GM18870 (cell line): Measurements from ENCODE around the gene TMEM270.

ENCODE experiments used
- ATAC-seq: cut with Tn5 transposase; IDR thresholded peaks from one replicate; pipeline ENCODE4 v1.9.1; 2021; ENCODE audit warnings: moderate library complexity; ENCODE audit not compliant: unreplicated experiment

Gene TMEM270

DNA sequence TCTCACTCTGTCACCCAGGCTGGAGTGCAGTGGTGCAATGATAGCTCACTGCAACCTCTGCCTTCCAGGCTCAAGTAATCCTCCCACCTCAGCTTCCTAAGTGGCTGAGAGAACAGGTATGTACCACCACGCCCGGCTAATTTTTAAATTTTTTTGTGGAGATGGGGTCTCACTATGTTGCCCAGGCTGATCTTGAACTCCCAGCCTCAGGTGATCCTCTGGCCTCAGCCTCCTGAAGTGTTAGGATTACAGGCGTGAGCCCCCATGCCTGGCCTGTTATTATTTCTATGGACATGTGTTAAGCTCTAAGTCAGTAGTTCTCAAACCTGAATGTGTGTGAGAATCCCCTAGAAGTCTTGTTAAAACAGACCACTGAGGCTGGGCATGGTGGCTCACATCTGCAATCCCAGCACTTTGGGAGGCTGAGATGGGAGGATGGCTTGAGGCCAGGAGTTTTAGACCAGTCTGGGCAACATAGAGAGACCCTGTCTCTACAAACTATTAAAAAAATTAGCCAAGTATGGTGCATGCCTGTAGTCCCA lies 24.5 kb downstream of the TMEM270 start:
- ATAC-seq: no peak

DNA sequence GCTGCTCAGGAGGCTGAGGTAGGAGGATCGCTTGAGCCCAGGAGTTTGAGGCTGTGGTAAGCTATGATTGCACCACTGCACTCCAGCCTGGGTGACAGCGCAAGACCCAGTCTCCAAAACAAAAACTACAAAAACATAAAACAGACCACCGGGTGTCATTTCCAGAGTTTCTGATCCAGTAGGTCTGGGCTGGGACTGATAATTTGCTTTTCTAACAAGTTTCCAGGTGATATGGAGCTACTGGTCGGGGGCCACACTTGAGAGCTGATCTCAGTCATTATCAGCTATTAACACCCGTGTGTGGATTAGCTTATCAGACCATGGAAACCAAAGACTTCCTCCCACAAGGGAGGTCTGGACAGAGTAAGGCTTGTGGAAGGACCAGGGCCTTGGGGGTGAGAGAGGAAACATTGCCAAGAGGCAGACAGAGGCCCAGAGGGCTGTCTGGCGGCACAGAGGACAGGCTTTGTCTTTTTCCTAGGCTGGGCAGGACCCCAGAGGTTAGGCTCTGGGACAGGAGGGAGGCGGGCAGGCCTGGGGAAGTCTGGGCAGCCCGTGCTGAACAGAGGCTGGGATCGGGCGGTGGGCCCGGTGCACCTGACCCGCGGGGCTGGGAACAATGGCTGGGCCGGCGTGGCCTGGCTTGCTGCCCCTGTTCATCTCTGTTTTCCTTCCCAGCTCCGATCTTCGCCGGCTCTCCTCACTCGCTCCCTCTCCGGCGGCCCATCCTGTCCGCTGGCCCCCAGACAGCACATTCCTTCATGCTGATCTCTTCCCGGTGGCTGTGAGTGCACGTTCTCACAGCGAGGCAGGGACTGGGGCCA lies 25.2 kb downstream of the TMEM270 start:
- ATAC-seq: no peak

DNA sequence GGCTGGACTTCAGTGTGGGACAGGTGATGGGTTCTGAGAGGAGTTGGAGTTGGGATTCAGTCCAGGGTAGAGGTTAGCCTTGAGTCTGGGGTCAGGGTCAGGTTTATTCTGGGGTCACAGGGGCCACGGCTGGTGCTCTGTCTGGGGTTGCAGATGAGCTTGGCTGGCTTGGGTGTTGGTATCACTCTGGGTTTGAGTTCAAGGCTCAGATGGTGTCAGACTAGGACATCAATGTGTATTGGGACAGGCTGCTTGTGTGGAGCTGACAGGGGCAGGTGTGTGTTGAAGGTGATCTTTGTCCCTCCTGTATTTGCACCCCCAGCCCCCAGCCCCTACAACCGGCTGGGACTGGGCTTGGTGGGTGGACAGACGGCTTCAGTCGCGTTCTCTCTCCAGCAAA lies 26.8 kb downstream of the TMEM270 start:
- no peak for ATAC-seq

GRCh38 chr7:73888959-73889358 lies 28.0 kb downstream of the TMEM270 start:
- ATAC-seq: no peak

DNA sequence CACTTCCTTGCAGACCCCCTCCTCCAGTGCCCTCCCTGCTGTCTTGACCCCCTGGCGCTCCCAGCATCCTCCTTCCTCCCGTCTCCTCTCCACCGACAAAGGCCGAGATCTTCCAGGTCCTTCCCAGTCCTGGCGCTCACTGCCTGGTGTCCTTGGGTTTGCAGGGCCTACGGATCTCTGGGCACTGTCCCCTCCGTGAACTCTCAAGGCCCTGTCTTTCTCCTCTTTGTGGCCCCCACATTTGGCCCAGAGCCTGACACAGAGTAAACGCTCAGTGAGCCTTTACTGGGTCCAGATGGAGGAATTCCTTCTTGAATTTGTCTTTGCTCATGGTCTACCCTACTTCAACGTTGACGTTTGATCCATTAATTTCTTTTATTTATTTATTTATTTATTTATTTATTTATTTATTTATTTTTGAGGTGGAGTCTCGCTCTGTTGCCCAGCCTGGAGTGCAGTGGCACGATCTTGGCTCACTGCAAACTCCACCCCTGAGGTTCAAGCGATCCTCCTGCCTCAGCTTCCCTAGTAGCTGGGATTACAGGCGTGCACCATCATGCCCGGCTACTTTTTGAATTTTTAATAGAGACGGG lies 29.7 kb downstream of the TMEM270 start:
- no peak for ATAC-seq

DNA sequence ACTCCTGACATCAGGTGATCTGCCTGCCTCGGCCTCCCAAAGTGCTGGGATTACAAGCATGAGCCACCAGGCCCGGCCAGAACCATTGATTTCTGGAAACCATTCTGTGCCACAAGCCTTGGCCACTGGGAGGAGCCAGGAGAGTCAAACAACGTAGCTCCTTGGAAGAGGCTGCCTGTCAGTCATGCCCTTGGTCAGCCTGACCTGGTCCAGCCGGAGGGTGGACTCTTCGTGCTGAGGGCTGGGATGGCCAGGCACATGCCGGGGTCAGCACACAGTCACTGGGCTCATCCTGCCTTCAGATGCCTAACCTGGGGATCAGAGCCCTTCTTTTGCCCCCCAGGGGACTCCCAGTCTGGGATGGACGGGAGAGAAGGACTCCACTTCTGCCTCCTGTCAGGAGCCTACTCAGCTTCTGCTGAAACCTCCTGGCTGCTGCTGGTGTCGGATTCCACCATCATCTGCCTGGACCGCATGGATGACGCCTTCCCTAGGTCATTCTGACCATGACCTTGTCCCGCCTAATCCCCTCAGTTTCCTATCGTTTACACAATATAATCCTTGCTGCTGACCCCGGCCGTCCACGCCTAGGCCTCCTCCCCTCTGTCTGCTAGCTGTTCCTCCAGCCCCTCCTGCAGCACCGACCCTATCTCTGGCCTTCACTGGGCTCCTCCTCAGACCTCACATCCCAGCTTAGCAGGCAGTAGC lies 30.4 kb downstream of the TMEM270 start:
- no peak for ATAC-seq

DNA sequence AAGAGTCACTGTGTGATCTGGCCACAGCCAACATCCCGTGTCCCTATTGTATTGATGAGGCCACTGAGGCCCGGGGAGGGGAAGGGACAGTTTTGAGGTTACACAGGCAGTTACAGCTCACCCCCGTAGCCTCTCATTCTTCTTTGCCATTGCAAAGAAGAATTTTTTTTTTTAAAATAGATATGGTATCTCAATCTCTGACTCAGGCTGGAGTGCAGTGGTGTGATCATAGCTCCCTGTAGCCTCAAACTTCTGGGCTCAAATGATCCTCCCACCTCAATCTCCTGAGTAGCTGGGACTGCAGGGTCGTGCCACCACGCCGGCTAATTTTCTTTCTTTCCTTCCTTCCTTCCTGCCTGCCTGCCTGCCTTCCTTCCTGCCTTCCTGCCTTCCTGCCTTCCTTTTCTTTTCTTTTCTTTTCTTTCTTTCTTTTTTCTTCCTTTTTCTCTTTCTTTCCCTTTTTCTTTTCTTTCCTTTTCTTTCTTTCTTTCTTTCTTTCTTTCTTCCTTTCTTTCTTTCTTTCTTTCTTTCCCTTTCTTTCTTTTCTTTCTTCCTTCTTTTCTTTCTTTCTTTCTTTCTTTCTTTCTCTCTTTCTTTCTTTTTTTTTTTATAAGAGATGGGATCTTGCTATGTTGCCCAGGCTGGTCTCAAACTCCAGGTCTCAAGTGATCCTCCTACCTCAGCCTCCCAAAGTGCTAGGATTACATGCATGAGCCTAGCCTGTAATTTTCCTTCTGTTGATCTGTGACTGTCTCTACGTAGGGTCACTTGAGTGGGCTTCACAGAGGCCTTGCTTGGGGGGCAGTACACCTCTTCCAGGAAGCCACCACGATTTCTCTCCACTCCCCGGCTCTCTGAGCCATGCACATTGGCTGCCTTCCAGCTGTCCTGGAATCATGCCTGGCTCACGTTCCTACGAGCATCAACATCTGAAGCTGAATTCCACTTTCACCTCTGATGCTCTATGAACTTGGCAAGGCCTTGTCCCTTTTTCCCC lies 31.3 kb downstream of the TMEM270 start:
- no peak for ATAC-seq

DNA sequence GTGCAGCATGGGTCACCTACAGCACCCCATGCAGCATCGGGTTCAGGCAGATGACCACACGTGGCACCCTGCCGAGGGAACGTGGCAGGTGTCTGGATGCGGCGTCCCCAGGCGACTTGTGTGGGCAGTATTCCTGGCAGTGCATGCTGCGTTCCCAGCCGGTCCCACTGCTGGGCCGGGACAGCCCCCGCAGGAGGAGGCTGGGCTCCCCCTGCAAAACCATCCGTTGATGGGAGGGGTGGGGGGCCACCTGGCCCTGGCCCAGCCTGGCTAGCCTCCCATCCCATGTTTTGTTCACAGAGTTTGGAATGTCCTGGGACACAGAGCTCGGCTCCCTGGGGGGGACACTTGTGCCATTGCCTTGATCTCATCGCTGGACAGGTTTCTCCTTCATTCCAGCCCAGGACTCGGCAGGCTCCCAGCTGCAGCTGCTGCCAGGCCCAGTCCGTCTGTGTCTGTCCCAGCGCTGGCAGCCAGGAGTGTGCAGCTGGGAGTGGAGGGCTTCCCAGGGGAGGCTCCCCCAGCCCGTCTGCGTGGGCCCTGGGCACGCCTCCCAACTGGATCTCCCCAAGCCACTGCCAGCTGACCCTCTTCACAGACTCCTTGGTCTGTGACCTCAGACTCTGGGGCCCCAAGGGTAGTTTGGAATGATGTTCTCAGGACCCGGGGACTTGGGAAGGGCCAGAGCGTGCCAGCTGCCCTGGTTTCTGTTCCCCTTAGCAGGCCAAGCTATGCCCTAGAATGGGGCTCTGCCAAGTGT lies 32.6 kb downstream of the TMEM270 start:
- no peak for ATAC-seq

DNA sequence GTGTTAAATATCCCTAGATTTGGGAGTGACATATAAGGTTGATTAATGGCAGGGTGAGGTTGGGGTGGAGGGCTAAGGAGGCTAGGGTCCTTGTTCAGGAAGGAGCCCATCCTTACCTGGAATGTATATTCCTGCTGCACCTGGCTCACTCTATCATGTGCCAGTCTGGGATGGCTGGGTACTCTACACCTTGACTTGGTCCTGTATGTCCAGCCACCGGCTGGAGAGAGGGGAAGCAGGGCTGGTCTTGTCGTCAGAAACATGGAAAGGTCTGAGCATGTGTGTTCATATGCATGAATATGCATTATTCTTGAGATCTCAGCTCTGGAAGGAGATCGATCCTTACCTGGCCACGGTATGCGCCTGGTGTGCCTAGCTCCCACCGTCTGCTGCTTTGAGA lies 33.2 kb downstream of the TMEM270 start:
- ATAC-seq: no peak

- ATAC-seq: no peak
Observed at GRCh38 chr7:73894733-73895551, 34.0 kb downstream of the TMEM270 start.

- no peak for ATAC-seq
Observed at GRCh38 chr7:73895626-73896025, 34.7 kb downstream of the TMEM270 start.

DNA sequence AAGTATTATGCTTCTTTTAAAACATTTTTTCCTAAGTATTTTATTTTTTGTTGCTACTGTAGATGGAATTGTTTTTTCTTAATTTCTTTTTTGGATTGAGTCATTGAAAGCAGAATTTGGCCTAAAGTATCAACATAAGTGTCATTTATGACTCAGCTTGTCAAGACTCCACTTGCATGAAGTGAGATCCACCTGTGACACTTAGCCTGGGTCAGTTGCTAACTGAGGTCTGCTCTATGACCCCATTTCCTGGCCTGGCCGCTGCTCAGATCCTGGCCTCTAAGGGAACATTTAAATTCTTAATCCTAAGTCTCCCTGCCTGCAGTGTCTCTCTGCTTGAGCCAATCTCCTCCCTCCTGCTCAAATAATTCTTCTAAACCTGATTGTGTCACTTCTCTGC lies 35.5 kb downstream of the TMEM270 start:
- ATAC-seq: no peak

DNA sequence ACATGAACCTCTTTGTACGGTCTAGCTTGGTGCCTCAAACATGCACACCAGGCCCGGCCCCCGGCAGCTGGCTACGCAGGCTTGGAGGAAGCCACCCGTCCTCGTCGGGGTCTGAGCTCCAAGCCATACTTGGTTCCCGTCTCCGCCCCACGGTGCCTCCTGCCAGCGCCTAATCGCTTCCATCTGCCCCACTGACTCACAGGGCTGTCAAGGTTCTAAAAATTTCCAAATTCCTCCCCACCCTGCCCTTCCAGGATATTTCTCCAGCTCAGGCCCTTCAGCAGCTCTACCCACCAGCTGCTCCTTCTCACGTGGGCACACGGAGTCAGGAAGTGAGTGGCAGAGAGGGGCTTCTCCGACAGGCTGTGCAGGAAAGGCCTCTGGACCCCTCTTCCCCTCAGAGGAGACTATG lies 38.8 kb downstream of the TMEM270 start:
- ATAC-seq: no peak

DNA sequence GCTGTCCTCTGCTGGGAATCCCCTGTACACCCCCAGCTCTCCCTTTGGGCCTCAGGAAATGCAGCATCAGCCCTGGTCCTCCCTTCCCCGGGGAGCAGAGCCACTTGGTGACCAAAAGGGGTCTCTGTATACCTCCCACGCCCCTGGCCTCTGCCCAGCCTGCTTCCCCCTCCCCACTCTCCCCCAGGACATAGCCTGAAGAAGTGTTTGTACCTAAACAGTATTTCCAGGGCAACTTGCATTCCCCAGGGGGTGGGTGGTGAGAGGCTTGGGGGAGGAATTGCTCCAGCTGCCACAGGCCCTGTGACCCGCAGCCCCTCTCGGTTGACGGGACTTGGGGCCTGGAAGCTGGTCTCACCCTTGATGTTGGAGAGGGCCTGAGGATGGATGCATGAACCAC lies 39.3 kb downstream of the TMEM270 start:
- no peak for ATAC-seq

DNA sequence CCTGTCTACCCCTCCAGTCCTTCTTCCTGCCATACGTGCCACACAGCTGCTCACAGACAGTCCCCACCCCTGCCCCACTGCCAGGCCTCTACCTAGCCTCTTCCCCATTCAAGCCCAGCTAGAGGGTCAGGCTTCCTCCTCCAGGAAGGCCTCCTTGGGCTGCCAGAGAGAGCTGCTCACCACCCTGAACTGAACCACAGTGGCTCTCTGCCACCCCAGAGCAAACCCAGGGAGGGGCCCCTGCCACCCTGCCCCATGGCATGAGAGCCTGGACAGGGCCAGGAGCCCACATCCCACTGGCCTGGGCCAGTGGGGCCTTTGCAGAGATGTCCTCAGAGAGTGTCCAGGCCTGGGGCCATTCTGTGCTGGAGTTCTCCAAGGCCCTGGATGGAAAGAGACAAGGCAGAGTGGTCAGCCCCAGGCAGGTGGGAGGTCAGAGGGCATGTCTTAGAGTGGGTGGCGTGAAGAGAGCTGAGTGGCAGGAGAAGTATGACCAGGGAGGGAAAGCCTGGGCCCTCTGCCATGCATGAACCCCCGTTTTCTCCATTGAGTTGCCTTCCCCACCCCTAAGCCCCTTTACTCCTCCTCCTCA lies 40.4 kb downstream of the TMEM270 start:
- ATAC-seq: no peak

GRCh38 chr7:73901823-73902597 lies 41.1 kb downstream of the TMEM270 start:
- no peak for ATAC-seq

DNA sequence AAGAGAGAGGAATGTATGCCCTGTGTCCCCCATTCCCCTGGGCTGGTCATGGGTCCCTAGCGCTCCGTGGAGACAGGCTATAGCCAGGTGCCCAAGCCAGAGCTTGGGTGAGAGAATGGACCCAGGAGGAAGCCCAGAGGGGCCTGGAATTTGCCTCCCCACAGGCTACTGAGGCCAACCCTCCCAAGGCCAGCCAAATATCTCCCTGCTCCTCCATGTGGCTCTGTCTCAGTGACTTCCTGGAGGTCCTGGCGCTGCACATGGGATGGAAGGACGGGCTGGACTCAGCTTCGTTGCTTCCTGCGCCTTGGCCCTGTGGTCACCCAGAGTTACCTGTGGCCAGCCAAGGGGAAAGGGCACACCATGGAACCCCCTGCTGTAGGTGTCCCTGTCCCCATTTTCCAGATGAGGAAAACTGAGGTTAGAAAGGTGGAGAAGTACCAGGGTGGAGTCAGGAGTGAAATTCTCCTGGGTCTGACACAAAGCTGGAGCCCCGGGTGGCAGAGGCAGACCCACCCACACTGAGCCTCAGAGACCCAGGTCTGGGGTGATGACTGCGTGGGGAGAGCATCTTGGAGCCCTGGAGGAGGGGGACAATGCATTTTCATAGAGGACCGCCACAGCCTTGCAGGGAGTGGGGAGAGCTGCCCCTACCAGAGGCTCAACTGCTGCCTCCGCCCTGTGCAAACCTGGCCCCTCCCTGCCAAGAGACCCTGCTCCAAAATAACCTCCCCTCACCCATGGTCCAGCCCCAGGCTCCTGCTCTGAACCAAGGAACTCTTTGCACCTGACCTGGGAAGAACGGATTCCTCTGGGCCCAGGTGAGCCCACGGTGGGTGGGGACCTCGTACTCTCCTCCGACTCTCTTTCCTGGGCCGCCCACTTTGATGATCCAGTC lies 42.6 kb downstream of the TMEM270 start:
- no peak for ATAC-seq
